Neural progenitor cell (in vitro differentiated cells): Measurements from ENCODE around the gene FCRL3.

ENCODE experiments used
- CTCF ChIP-seq: fragments of 200-600 bp; sonication (generic); IDR thresholded peaks from 2 replicates; pipeline ENCODE4 v1.5.1; 2017; ENCODE audit warnings: antibody characterized with exemption, mild to moderate bottlenecking
- EZH2 ChIP-seq: fragments of 200-600 bp; sonication (generic); IDR thresholded peaks from 2 replicates; pipeline ENCODE4 v1.6.1; 2017; ENCODE audit warnings: antibody characterized with exemption, mild to moderate bottlenecking, moderate library complexity

DNA sequence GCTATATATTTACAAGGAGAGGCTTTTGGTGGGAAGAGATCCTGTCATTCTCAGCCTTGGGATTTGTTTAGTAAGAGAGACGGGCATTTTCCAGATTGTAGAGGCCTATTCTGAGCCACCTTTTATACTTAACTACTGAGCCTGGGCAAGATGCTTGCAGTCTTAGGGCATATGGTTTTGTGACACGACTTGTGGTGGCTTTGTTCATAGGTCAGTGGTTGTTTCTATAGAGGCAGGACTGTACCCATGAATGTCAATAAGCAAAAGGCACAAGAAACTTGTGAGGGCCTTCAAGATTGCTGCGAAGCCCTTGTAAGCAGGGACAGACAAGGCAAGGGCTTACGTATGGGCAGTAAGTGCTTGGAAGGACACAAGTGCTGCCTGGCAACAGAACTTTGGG, 3.4 kb upstream of the FCRL3 start:
- no peak for TF ChIP-seq EZH2
- no peak for TF ChIP-seq CTCF
